Colonic mucosa (tissue), 4 donors: ENCODE data around the gene TRMT13. TPM values are rescaled to one million over a fixed set of nuclear protein-coding genes. Genes with fewer than 3 reads are reported as not detected.

ENCODE experiments used
- DNase-seq: peaks from one replicate; pipeline ENCODE4 v3.0.0-alpha.2; 2020
- H3K27ac ChIP-seq: fragments of 200-600 bp; one replicate; pipeline ENCODE4 v1.8.0; 2021
- H3K27me3 ChIP-seq: fragments of 200-600 bp; one replicate; pipeline ENCODE4 v1.8.0; 2021
- H3K36me3 ChIP-seq: fragments of 200-600 bp; one replicate; pipeline ENCODE4 v1.8.0; 2021
- H3K4me1 ChIP-seq: fragments of 200-600 bp; one replicate; pipeline ENCODE4 v1.8.0; 2021; ENCODE audit warnings: mild to moderate bottlenecking
- H3K4me3 ChIP-seq: fragments of 200-600 bp; one replicate; pipeline ENCODE4 v1.8.0; 2021
- H3K9ac ChIP-seq, 2 donors: one replicate each; pipeline ENCODE4 v1.7.0; 2013; ENCODE audit warnings: control low read depth in 2 of 2, low read depth in 2 of 2, low read length in 2 of 2
- H3K9me3 ChIP-seq: fragments of 200-600 bp; one replicate; pipeline ENCODE4 v1.8.0; 2021
- CTCF ChIP-seq: fragments of 200-600 bp; IDR thresholded peaks from one replicate; pipeline ENCODE4 v1.8.0; 2022; ENCODE audit warnings: antibody characterized with exemption, mild to moderate bottlenecking
- intact Hi-C: fragments of 100-400 bp; cut with DNase I; formaldehyde crosslinking; loops from one replicate; pipeline ENCODE4 v1.14.1; 2022
- total RNA-seq, 2 donors: library from RNA; stranded (reverse); fragmentation: NEBNext Ultra II Directional in 1 of 2; extraction: Animal tissue kit (Norgen Biotek cat#: 25700) in 1 of 2; gene quantifications; one replicate each; pipeline ENCODE4 v1.2.1, GENCODE V29; 2021
- donor health status: healthy.
- donor health status: DM: no; HTN: no; CAD: no.
- donor health status: DM: no; HTN: no; CAD: no.

Gene TRMT13
- total RNA-seq, 2 donors from 2014 or later = 8.6 to 11.5 TPM

GRCh38 chr1:100162881-100163280 is 29.9 kb downstream of the TRMT13 start:
- no peaks in the 10 kb centered on the region for H3K9me3 ChIP-seq
- H3K36me3 ChIP-seq = no peaks in the 10 kb centered on the region
- intact Hi-C loops = no loop called here
- no peaks in the 10 kb centered on the region for H3K4me1 ChIP-seq
- H3K27ac ChIP-seq = no peak overlapping the region
- TF ChIP-seq CTCF = no peak
- H3K4me3 ChIP-seq = no peak overlapping the region
- DNase-seq = no peak
- no peak overlapping the region for H3K9ac ChIP-seq
- no peaks in the 10 kb centered on the region for H3K27me3 ChIP-seq

GRCh38 chr1:100164216-100164615 is 31.3 kb downstream of the TRMT13 start:
- H3K9ac ChIP-seq = no peak overlapping the region
- H3K27me3 ChIP-seq = no peaks in the 10 kb centered on the region
- no peaks in the 10 kb centered on the region for H3K9me3 ChIP-seq
- H3K4me3 ChIP-seq = no peak overlapping the region
- intact Hi-C loops = no loop called here
- H3K27ac ChIP-seq = no peak overlapping the region
- TF ChIP-seq CTCF = no peak
- no peak for DNase-seq
- H3K36me3 ChIP-seq = no peaks in the 10 kb centered on the region
- H3K4me1 ChIP-seq = no peaks in the 10 kb centered on the region

GRCh38 chr1:100164702-100165101 is 31.7 kb downstream of the TRMT13 start:
- intact Hi-C loops = no loop called here
- no peak for TF ChIP-seq CTCF
- no peaks in the 10 kb centered on the region for H3K27me3 ChIP-seq
- H3K4me3 ChIP-seq = no peak overlapping the region
- H3K4me1 ChIP-seq = no peaks in the 10 kb centered on the region
- H3K9me3 ChIP-seq = no peaks in the 10 kb centered on the region
- H3K27ac ChIP-seq = no peak overlapping the region
- H3K36me3 ChIP-seq = no peaks in the 10 kb centered on the region
- no peak for DNase-seq
- H3K9ac ChIP-seq = no peak overlapping the region

GRCh38 chr1:100168051-100168450 is 35.1 kb downstream of the TRMT13 start:
- H3K9ac ChIP-seq = no peak overlapping the region
- no peak for DNase-seq
- no peak overlapping the region for H3K27ac ChIP-seq
- H3K27me3 ChIP-seq = no peaks in the 10 kb centered on the region
- no peaks in the 10 kb centered on the region for H3K9me3 ChIP-seq
- no peak overlapping the region for H3K4me3 ChIP-seq
- H3K4me1 ChIP-seq = no peaks in the 10 kb centered on the region
- no peaks in the 10 kb centered on the region for H3K36me3 ChIP-seq
- intact Hi-C loops = no loop called here
- no peak for TF ChIP-seq CTCF

- no peak for TF ChIP-seq CTCF
- Histone ChIP-seq H3K9me3 (no peaks in the 10 kb centered on the region), H3K4me3 (no peak overlapping the region), H3K27ac (no peak overlapping the region), H3K27me3 (no peaks in the 10 kb centered on the region), H3K4me1 (no peaks in the 10 kb centered on the region), H3K36me3 (no peaks in the 10 kb centered on the region), H3K9ac (no peak overlapping the region)
- intact Hi-C loops = loop anchor here (5.0 kb wide), 1 partner anchor 50 kb away; no protein-coding TSS in a partner anchor
- no peak for DNase-seq
These were observed 44.5 kb downstream of the TRMT13 start for GRCh38 chr1:100177295-100178041.
